AG04449 (cell line): ENCODE data around the gene RHBDF2.

Experiments used
- CTCF ChIA-PET: fragments of 350-600 bp; formaldehyde crosslinking; extraction: SDS; loops from one replicate; lab custom pipeline; 2021; ENCODE audit warnings: antibody characterized with exemption; lab: Yijun Ruan, JAX
- POLR2A ChIA-PET: fragments of 400-600, 350-600 bp; formaldehyde crosslinking; extraction: SDS; loops from one replicate; lab custom pipeline; 2020; ENCODE audit warnings: antibody characterized with exemption, inconsistent platforms; lab: Yijun Ruan, JAX
- DNase-seq: peaks from one replicate; pipeline ENCODE4 v3.0.0-alpha.2; 2010; ENCODE audit warnings: low read depth, low spot score
- H3K4me3 ChIP-seq: 2 replicates; pipeline ENCODE4 v1.5.1; 2011; ENCODE audit warnings: low read depth, mild to moderate bottlenecking, control low read depth, low read length
- TF ChIP-seq, protein P1 (sequence below): IDR thresholded peaks from one replicate; pipeline ENCODE4 v1.5.1; 2011; ENCODE audit warnings: mild to moderate bottlenecking, moderate library complexity, low read length, control low read depth, inconsistent platforms; ENCODE audit not compliant: insufficient read depth; ENCODE audit errors: missing control alignments

The RHBDF2 gene

GRCh38 chr17:76506408-76507345 lies 5.5 kb upstream of the RHBDF2 start:
- no peak for DNase-seq
- TF ChIP-seq, protein P1, sequence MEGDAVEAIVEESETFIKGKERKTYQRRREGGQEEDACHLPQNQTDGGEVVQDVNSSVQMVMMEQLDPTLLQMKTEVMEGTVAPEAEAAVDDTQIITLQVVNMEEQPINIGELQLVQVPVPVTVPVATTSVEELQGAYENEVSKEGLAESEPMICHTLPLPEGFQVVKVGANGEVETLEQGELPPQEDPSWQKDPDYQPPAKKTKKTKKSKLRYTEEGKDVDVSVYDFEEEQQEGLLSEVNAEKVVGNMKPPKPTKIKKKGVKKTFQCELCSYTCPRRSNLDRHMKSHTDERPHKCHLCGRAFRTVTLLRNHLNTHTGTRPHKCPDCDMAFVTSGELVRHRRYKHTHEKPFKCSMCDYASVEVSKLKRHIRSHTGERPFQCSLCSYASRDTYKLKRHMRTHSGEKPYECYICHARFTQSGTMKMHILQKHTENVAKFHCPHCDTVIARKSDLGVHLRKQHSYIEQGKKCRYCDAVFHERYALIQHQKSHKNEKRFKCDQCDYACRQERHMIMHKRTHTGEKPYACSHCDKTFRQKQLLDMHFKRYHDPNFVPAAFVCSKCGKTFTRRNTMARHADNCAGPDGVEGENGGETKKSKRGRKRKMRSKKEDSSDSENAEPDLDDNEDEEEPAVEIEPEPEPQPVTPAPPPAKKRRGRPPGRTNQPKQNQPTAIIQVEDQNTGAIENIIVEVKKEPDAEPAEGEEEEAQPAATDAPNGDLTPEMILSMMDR = peak; percentile 91
- CTCF ChIA-PET = interaction anchor here (0.8 to 34.2 kb wide), 30 partner anchors 9 to 208 kb away, joined by 3 to 1209 read pairs (median 5); partner anchors contain the start of genes AANAT, PRCD and UBE2O
- POLR2A ChIA-PET = interaction anchor here (1.0 kb wide), 1 partner anchor 9 kb away, joined by 3 read pairs; no protein-coding TSS in a partner anchor
- no peak overlapping the region for H3K4me3 ChIP-seq

DNA sequence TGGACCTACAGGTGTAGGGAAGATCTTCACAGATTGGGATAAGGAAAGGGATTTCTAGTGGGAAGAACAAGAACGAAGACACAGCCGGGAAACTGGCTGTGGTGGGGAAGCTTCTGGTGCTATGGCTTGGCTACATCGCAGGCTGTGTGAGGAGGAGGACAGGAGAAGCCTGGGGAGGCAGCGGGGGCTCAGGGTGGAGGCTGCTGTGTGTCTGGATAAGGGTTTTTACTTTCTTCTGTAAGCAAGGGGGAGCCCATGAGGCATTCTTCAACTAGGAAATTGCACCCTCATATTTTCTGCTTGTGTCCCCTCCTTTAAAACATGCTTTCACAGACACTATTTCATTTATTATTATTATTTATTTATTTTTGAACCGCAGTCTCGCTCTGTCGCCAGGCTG lies 2.9 kb upstream of the RHBDF2 start:
- DNase-seq = no peak
- ChIA-PET CTCF (interaction anchor here (1.1 to 34.2 kb wide), 6 partner anchors 8 to 203 kb away, joined by 3 to 1209 read pairs (median 8); partner anchors contain the start of genes AANAT and UBE2O), POLR2A (no interaction called here)
- TF ChIP-seq, protein P1 = no peak
- H3K4me3 ChIP-seq = no peak overlapping the region

DNA sequence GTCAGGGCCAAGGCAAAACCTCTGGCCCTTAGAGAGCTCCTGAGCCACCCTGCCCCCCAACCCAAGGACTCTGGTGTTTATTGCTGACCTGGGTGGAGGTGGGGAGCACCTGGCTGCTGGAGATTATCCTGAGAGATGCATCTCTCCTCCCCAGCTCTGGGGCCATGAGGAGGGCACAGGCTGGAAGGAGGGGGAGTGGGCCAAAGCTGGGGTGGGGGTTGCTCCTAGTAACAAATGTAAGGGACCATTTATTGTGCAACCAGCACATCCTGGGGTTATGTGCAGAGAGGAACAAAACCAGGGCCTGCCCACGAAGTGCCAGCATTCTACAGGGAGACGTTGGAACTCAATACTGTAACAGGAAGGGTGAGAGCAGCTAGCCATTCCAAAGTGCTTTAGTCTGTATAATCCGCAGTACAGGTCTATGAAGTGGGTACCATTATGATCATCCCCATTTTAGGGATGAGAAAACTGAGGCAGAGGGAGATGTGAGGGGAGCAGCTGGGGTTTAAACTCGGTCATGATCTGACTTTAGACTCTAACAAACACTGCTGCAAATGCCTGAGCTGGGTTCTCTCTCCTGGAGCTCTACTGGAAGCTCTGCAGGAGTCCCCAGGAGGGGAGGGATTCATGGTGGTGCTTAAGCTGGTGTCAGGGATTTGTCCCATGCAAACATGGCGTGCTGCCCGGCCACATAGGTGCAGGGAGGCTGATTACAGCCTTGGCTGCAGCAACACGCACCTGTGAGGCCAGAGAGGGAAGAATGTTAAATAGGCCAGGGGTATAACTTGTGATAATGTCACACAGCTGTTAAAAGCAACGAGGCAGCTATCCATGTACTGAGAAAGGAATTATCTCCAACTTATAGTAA lies 1.4 kb upstream of the RHBDF2 start:
- TF ChIP-seq, protein P1 = no peak
- H3K4me3 ChIP-seq = no peak overlapping the region
- DNase-seq = no peak
- ChIA-PET CTCF (interaction anchor here (0.9 to 34.2 kb wide), 10 partner anchors 9 to 202 kb away, joined by 3 to 1209 read pairs (median 8); partner anchors contain the start of genes AANAT and UBE2O), POLR2A (interaction anchor here (1.0 to 1.1 kb wide), 2 partner anchors 8 to 9 kb away, joined by 4 read pairs; no protein-coding TSS in a partner anchor)

GRCh38 chr17:76501827-76502307 lies 644 bp upstream of the RHBDF2 start:
- ChIA-PET POLR2A (interaction anchor here (1.0 to 1.1 kb wide), 2 partner anchors 9 kb away, joined by 4 read pairs; no protein-coding TSS in a partner anchor), CTCF (interaction anchor here (1.1 to 34.2 kb wide), 6 partner anchors 22 to 204 kb away, joined by 3 to 1209 read pairs (median 10); partner anchors contain the start of genes AANAT and UBE2O)
- TF ChIP-seq, protein P1 = no peak

DNA sequence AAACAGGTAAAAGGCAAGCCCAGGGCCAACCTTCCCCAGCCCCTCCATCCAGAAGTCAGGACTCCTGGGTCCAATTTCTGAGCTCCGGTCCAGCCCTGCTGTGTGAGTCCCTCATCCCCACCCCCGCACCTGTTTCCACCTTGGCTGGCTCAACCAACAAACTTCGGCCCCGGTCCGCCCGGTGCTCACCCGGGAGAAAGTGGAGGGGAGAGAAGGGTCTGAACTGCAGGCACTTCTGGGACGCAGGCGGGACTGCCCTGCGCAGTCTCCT lies 541 bp downstream of the RHBDF2 start:
- TF ChIP-seq, protein P1 = no peak
- no peak for DNase-seq
- POLR2A ChIA-PET = no interaction called here
- H3K4me3 ChIP-seq = peak overlapping the region; percentile 66
- CTCF ChIA-PET = interaction anchor here (1.0 to 34.2 kb wide), 5 partner anchors 10 to 95 kb away, joined by 3 to 1209 read pairs (median 4); partner anchors contain the start of genes AANAT and UBE2O

More at GRCh38 chr17:76501827-76502307, 644 bp upstream of the RHBDF2 start:
- DNase-seq = no peak
- H3K4me3 ChIP-seq = peak overlapping the region; percentile 66
